Ovary (tissue), 3 donors: Measurements from ENCODE around the gene CDC25B.

Experiments used
- CTCF ChIP-seq, 3 donors: fragments of 450-650 bp in 2 of 3; fragments of 200-600 bp in 1 of 3; IDR thresholded peaks; one replicate each; pipeline versions ENCODE4 v1.5.1 to v1.8.0; 2016 to 2022; ENCODE audit warnings: antibody characterized with exemption in 3 of 3, mild to moderate bottlenecking in 1 of 3
- EP300 ChIP-seq: sonication (generic); formaldehyde crosslinking; IDR thresholded peaks from one replicate; pipeline ENCODE4 v1.6.1; 2017; ENCODE audit warnings: antibody characterized with exemption
- POLR2A ChIP-seq: fragments of 450-650 bp; IDR thresholded peaks from one replicate; pipeline ENCODE4 v1.6.1; 2017; ENCODE audit warnings: antibody characterized with exemption, mild to moderate bottlenecking, moderate library complexity
- donor health status: DM: no; HTN: no; CAD: no.

GRCh38 chr20:3757268-3757667 is 38.8 kb upstream of the CDC25B start:
- TF ChIP-seq CTCF (IDR thresholded peaks at IDR 0.05) (no peak), POLR2A (no peak), EP300 (no peak)
